GM23248 (cell line): Measurements from ENCODE around the gene CDC7. TPM values are rescaled to one million over a fixed set of nuclear protein-coding genes. Genes with fewer than 3 reads are reported as not detected.

Source experiments
- DNase-seq: peaks from one replicate; pipeline ENCODE4 v3.0.0-alpha.2; 2015
- H2AFZ ChIP-seq: fragments of 200-600 bp; sonication (generic); 2 replicates; pipeline ENCODE4 v1.6.1; 2016; ENCODE audit warnings: antibody characterized with exemption
- H3F3A ChIP-seq: fragments of 200-600 bp; sonication (generic); 2 replicates; pipeline ENCODE4 v1.6.1; 2016; ENCODE audit warnings: mild to moderate bottlenecking, antibody characterized with exemption, mixed run types; ENCODE audit not compliant: insufficient read depth
- H3K27ac ChIP-seq: fragments of 200-600 bp; sonication (generic); 2 replicates; pipeline ENCODE4 v1.5.1; 2016; ENCODE audit warnings: mild to moderate bottlenecking
- H3K27me3 ChIP-seq: fragments of 200-600 bp; sonication (generic); replicated peaks from 2 replicates; pipeline ENCODE4 v1.6.1; 2016; ENCODE audit warnings: mild to moderate bottlenecking; ENCODE audit not compliant: insufficient read depth
- H3K36me3 ChIP-seq: fragments of 200-600 bp; sonication (generic); 2 replicates; pipeline ENCODE4 v1.6.1; 2016; ENCODE audit warnings: low read depth, mild to moderate bottlenecking
- H3K4me1 ChIP-seq: fragments of 200-600 bp; sonication (generic); 2 replicates; pipeline ENCODE4 v1.6.1; 2016; ENCODE audit warnings: mild to moderate bottlenecking; ENCODE audit not compliant: insufficient read depth
- H3K4me2 ChIP-seq: fragments of 200-600 bp; sonication (generic); one replicate; pipeline ENCODE4 v1.6.1; 2016; ENCODE audit warnings: mild to moderate bottlenecking; ENCODE audit not compliant: unreplicated experiment
- H3K4me3 ChIP-seq: fragments of 200-600 bp; sonication (generic); 2 replicates; pipeline ENCODE4 v1.5.1; 2016; ENCODE audit warnings: mild to moderate bottlenecking
- H3K79me2 ChIP-seq: fragments of 200-600 bp; sonication (generic); 2 replicates; pipeline ENCODE4 v1.6.1; 2016; ENCODE audit warnings: mild to moderate bottlenecking; ENCODE audit not compliant: insufficient read depth
- H3K9ac ChIP-seq: fragments of 200-600 bp; sonication (generic); 2 replicates; pipeline ENCODE4 v1.6.1; 2016; ENCODE audit warnings: mild to moderate bottlenecking
- H3K9me2 ChIP-seq: fragments of 200-600 bp; sonication (generic); 2 replicates; pipeline ENCODE4 v1.6.1; 2016; ENCODE audit warnings: mixed run types, mild to moderate bottlenecking, moderate library complexity; ENCODE audit not compliant: insufficient read depth
- H3K9me3 ChIP-seq: fragments of 200-600 bp; sonication (generic); one replicate; pipeline ENCODE4 v1.6.1; 2017; ENCODE audit warnings: low read depth
- H4K20me1 ChIP-seq: fragments of 200-600 bp; sonication (generic); 2 replicates; pipeline ENCODE4 v1.6.0; 2016; ENCODE audit not compliant: insufficient read depth
- EZH2 ChIP-seq: fragments of 200-600 bp; sonication (generic); IDR thresholded peaks from 2 replicates; pipeline ENCODE4 v1.6.1; 2018; ENCODE audit warnings: antibody characterized with exemption, mild to moderate bottlenecking; ENCODE audit not compliant: insufficient read depth, poor library complexity, severe bottlenecking
- EZH2phosphoT487 ChIP-seq: fragments of 200-600 bp; sonication (generic); IDR thresholded peaks from 2 replicates; pipeline ENCODE4 v1.6.1; 2018; ENCODE audit warnings: antibody characterized with exemption, moderate library complexity, mild to moderate bottlenecking, low read depth; ENCODE audit not compliant: insufficient read depth
- WGBS, 2 experiments: methylation state at CpG; one replicate each; pipeline ENCODE4 v1.1.6; 2015 to 2017; ENCODE audit warnings: low lambda C conversion rate in 2 of 2, low coverage in 1 of 2; ENCODE audit errors: missing lambda C conversion rate in 2 of 2; 5-methylcytosine and 5-hydroxymethylcytosine counted together
- in situ Hi-C: fragments of 300-500 bp; cut with MboI; formaldehyde crosslinking; loops from 2 replicates; pipeline ENCODE4 v1.15.0; 2020
- polyA plus RNA-seq: library from polyadenylated mRNA; unstranded; fragments of >200 nt; fragmentation: Nextera tagmentation; extraction: Ambion mirVana; gene quantifications from 2 replicates; pipeline ENCODE4 v1.2.1, GENCODE V29; 2016
- total RNA-seq: library from RNA; depleted of rRNA; stranded (reverse); fragments of >200 nt; shearing (Covaris generic); gene quantifications from 2 replicates; pipeline ENCODE4 v1.2.3, GENCODE V29; 2014

Gene CDC7
- total and polyA plus RNA-seq, 2 experiments from 2014 or later, result 3.5 to 4.7 TPM

DNA sequence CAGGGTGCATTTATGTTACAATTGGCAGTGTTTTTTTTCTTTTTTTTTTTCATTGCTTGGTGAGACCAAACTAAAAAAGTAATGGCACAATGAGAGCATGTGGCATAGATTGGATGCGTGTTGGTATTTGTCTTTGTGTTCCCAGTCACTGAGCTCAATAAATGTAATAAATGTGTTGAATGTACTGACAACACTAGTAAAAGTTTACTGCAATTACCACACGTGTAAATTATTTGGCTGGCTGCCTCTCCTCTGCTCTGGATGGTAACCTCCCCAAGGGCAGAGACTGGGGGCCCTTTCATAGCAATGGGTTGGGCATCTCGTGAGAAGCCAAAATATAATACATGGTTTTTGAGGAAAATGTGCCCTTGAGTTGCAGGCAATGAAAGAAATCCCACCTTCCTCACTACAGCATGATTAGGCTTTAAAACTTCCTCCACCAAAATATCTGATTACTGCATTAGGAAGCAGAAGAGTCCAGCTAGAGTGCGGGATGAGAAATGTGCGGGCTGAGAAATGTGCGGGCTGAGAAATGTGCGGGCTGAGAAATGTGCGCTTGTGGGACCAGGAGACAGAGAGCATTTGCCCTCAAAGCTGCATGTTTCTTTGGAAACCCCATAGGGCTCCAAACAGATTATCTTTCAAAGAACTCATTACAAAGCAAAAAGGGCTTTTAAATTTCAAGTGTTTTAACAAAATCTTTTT lies 58.5 kb downstream of the CDC7 start:
- H2AFZ ChIP-seq, result no peak overlapping the region
- H3F3A ChIP-seq, result peaks cover 23% of the 10 kb centered on the region
- H3K27me3 ChIP-seq, result no peaks in the 10 kb centered on the region
- H3K79me2 ChIP-seq, result no peaks in the 10 kb centered on the region
- TF ChIP-seq EZH2phosphoT487 (no peak), EZH2 (no peak)
- H3K4me3 ChIP-seq, result no peak overlapping the region
- in situ Hi-C loops, result no loop called here
- DNase-seq, result no peak
- H3K9me3 ChIP-seq, result no peaks in the 10 kb centered on the region
- no peaks in the 10 kb centered on the region for H3K36me3 ChIP-seq
- H3K27ac ChIP-seq, result no peak overlapping the region
- H3K4me2 ChIP-seq, result no peak overlapping the region
- 80 to 83% methylated on average over 8 of the region's 8 CpGs for WGBS, 2 experiments
- H3K9ac ChIP-seq, result no peak overlapping the region
- H3K4me1 ChIP-seq, result peaks cover 21% of the 10 kb centered on the region
- H3K9me2 ChIP-seq, result no peaks in the 10 kb centered on the region
- no peaks in the 10 kb centered on the region for H4K20me1 ChIP-seq

DNA sequence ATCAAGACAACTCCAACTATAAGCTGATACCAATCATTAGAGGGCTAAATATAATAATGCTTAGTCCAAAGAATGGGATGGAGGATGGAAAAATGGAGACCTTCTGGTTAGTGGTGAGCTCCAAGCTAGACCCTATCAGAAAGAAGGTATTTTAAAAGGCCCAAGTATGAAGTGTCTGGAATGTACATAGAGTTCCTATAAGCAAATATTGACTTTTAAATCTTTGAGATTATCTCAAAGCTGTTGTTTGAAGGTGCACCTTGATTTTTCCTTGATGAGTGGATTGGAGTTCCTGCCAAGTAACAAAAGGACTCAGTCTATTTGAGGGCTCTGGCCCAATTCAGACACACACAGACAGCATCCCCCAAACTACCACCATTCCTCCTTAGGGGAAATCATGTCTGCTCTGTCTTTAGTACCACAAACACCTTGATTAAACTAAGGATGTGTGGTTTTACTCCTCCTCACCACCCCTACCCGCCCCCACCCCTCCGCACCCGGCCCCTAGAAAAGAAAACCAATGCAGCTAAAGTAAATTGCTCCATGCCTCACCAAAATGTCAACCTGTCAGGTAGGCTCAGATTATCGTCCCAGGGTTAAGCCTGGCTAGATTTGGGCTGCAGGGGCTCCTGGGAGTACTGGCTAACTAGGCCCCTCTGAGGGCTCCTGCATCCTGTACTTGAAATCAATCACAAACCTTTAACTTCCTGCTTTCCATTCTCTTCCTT lies 59.4 kb downstream of the CDC7 start:
- DNase-seq, result no peak
- Histone ChIP-seq H3K27ac (no peak overlapping the region), H4K20me1 (no peaks in the 10 kb centered on the region), H3K9me3 (no peaks in the 10 kb centered on the region), H3K79me2 (no peaks in the 10 kb centered on the region), H3K4me2 (no peak overlapping the region), H3K4me3 (no peak overlapping the region), H3K9ac (no peak overlapping the region), H3K9me2 (no peaks in the 10 kb centered on the region), H2AFZ (no peak overlapping the region), H3K4me1 (peaks cover 27% of the 10 kb centered on the region), H3K36me3 (no peaks in the 10 kb centered on the region), H3F3A (peaks cover 30% of the 10 kb centered on the region), H3K27me3 (no peaks in the 10 kb centered on the region)
- TF ChIP-seq EZH2 (no peak), EZH2phosphoT487 (no peak)
- WGBS, 2 experiments, result 89% methylated on average over 4 of the region's 4 CpGs
- in situ Hi-C loops, result no loop called here

DNA sequence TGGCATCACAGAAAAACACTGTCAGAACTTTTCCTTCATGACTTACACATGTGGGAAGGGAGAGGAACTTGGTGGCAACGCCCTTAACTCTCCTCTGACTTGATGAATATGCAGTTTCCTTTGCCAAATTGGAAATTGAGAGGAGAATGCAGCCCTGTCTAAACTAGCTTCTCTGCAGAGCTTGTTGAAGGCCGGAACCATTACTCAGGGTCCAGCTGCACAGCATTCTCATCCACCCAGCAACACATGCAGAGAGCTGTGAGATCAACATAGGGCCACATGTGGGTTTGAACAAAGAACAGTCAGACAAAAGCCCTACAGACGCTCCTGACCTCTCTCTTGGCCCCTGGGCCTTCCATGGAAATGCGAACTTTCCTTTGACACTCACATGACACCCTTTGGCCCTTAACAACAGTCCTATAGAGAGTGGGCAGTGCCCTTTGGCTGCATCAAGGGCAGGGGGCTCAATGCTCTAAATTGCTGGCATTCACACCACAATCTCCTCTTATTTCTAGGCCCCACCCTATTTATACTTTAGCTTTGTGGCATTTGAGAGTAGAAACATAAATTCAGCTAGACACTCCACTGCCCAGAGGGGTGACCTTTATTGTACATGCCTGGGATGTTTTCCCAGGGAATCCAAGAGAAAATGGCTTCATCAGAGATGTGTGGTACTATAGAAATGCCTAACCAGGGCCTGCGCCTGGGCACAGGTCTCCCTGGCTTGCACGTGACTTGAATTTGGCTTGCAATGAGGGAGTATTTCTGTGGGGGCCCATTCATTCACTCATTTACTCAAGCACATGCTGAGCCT lies 64.4 kb downstream of the CDC7 start:
- in situ Hi-C loops, result no loop called here

DNA sequence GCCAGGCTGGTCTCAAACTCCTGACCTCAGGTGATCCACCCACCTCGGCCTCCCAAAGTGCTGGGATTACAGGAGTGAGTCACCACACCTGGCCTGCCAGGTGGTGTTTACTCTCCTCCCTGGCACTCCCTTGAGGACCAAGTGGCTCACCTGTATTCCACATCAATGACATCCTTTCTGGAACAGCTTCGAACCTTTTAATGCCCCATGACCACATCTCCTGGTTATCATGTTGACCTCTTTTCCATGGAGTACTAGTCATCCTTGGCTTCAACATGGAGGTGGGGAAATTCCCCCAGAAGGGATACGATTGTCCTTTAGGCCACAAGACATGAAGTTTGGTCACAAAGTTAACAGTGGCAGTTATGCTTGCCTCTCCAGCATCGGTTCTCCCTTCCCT lies 66.9 kb downstream of the CDC7 start:
- Histone ChIP-seq H3K9ac (no peak overlapping the region), H3K4me2 (no peak overlapping the region), H3K27me3 (no peaks in the 10 kb centered on the region), H3F3A (peaks cover 46% of the 10 kb centered on the region), H3K79me2 (no peaks in the 10 kb centered on the region), H3K9me2 (no peaks in the 10 kb centered on the region), H3K27ac (no peak overlapping the region), H3K36me3 (no peaks in the 10 kb centered on the region), H3K4me1 (peaks cover 35% of the 10 kb centered on the region), H3K9me3 (no peaks in the 10 kb centered on the region), H4K20me1 (no peaks in the 10 kb centered on the region), H3K4me3 (no peak overlapping the region), H2AFZ (no peak overlapping the region)
- TF ChIP-seq EZH2, result no peak
- TF ChIP-seq EZH2phosphoT487, result no peak
- no peak for DNase-seq
- 77 to 84% methylated on average over 4 of the region's 4 CpGs for WGBS, 2 experiments
- in situ Hi-C loops, result no loop called here

More for the DNA sequence above, 64.4 kb downstream of the CDC7 start:
- 37 to 40% methylated on average over 6 of the region's 6 CpGs for WGBS, 2 experiments
- Histone ChIP-seq H3K4me2 (peak overlapping the region; percentile 10), H3K79me2 (no peaks in the 10 kb centered on the region), H3K36me3 (no peaks in the 10 kb centered on the region), H3K9me2 (no peaks in the 10 kb centered on the region), H3K9me3 (no peaks in the 10 kb centered on the region), H3K27me3 (no peaks in the 10 kb centered on the region), H4K20me1 (no peaks in the 10 kb centered on the region), H3K27ac (peak overlapping the region; percentile 87), H2AFZ (peak overlapping the region; percentile 42), H3F3A (peaks cover 32% of the 10 kb centered on the region), H3K4me1 (peaks cover 25% of the 10 kb centered on the region), H3K4me3 (no peak overlapping the region), H3K9ac (peak overlapping the region; percentile 60)
- TF ChIP-seq EZH2, result no peak
- TF ChIP-seq EZH2phosphoT487, result no peak
- peak; percentile 86 for DNase-seq
